HG03354 (cell line): Measurements from ENCODE around the gene ILKAP.
"Not testable (repeated sequence)": the region's sequence is repeated elsewhere in the genome, so short reads cannot be mapped to it uniquely, and the experiment has no call there.

Source experiments
- ATAC-seq: cut with Tn5 transposase; IDR thresholded peaks from one replicate; pipeline ENCODE4 v1.9.1; 2021; ENCODE audit warnings: mild to moderate bottlenecking; ENCODE audit not compliant: unreplicated experiment, poor library complexity, severe bottlenecking

ILKAP gene

DNA sequence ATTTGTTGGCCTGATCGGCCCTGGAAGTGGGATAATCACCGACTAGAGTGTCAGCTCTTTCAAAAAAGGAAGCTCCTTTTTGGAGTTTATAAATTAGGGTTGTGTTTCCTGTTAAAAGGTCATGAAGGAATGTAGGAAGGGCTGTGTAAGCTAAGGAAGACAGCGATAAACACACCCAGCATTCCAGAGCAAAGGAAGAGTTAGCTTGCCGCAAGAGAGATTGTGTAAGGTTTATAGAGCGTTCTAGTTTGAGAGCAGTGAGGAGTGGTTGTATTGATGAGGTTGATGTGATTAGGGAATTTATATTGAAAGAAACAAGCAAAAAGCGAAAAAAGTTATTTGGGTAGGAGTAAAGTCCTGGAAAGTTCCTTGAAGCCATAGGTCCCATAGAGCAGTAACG, 3.5 kb upstream of the ILKAP start:
- ATAC-seq: no peak

DNA sequence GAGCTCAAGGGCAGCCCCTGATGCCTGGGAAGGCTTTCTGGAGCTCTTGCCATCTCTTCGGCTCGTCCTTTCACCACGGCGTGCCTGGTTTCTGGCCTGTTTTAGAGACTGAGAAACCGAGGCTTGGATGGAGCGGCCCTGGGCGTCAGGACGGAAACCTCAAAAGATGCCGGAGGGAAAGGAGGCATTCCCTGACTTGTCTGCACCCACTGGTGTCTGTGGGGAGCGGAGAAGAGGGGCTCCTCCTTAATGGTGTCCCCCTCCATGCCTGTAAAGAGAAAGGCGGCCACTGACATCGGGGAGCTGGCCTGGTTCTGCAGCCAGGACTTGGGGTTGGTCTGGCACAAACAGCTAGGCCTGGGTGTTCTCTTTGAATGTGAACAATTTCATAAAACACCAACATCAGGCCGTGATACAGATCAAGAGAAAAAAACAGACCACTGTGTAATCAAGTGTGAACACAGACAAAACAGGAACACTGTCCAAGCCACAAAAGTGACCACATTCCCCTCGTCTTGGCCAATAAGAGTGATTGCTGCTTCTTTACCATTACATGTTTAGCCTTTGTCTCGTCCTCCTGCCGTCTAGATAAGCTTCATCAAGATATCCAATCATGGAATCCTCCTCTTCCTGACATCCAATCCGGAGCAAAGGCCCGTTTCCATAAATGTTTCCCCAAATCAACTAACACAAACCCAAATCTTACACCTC, 633 bp upstream of the ILKAP start:
- peak; percentile 22 for ATAC-seq

DNA sequence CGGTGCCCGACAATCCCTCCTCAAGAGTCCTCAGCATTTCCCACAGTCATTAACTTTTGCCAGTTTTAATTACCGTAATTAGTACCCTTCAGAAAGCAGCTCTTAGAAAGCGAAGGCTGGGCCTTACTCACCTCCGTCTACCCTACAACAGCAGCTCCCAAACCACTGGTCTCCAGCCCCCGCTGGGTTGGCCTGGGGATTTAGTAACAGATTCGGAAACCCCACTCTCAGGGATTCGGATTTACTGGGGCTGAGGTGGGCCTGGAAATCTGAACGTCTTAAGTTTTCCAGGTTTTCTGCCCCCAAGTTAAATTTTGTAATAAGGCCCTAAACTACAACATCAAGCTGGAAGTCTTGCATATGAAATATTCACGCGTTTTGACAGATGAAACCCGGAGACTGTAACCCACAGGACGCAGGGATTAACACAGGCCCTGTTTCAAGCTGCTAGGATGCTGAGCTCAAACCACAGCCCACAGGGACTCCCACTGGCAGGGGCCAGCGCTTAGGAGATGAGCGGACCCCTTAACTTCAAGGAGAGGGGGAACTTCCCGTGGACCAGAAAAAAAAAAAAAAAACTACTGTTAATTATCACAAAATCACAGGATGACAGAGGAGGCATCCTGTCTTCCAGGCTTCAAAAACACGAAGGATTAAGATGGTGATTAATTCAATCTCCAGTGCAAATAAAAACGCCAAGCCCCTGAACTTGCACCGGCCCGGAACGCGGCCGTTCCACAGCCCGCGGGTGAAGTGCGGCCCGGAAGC, 985 bp downstream of the ILKAP start:
- ATAC-seq: no peak

DNA sequence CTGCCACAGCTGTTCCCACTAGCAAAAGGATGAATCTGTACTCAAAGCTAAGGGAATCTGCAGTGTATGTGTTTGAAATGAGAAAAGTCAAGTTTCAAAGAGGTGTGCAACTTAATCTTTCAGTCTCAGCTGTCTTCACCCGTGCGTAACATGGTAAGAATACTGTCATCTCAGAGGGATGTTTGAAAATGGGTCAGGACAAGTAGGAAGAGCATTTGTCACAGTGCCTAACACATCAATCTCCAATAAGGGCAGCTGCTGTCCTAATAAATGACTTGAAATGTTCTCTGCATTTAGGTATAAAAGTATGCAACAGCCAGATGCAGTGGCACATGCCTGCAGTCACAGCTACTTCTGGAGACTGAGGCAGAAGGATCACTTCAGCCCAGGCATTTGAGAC, 13.1 kb downstream of the ILKAP start:
- no peak for ATAC-seq

DNA sequence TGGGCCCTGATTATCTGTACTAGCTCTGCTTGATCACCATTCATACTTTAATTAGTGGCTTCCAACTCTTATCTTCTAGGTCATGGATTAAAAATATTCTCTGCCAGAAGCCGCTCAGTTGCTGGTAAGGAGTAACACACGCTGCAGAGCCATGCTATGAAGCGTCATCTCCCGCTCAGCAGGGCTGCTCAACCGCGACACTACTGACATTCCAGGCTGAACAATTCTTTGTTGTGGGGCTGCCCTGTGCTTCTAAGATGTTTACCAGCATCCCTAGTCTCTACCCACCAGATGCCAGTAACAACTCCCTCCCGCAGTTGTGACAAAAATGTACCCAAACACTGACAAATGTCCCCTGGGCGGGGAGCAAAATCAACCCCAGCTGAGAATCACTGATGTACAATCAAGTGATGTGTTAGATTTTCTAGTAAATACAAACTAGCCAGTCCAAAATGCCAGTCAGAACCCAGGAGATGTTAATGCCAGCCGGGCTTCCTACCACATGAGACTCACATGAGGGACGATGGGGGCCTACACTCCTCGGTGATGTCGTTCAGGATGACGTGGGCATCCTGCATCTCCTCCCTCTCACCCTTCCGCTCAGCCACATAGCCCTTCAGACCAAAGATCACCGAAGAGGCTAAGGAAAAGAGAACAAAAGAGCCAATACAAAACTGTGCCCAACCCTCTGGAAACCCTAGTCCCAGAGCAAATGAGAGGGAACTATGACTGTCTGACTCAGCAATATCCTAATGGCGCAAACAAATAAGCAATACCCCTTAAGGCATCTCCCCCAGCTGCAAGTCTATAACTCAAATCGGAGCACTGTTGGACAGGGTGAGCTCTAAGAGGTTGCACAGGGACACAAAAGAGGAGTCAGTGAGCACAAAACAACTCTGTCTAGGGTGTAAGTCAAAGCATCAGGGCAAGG, 15.6 kb downstream of the ILKAP start:
- no peak for ATAC-seq

DNA sequence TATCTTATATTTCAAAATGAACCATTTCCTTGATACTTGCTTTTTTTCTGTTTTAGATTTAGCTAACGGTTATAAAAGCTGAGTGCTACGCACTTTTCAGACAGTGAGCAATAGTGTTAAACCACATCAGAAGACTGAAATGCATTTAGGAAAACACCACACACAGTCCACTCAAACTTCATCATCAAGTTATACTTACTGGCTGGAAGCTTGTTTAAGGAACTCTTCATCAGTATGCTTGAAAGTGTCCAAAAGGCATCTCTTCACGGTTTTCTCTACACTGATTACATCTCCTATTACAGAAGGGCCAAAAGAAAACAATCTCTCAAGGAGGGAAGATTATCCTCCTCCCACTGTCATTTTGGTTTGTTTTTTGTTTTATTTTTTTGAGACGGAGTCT, 19.7 kb downstream of the ILKAP start:
- ATAC-seq: no peak

DNA sequence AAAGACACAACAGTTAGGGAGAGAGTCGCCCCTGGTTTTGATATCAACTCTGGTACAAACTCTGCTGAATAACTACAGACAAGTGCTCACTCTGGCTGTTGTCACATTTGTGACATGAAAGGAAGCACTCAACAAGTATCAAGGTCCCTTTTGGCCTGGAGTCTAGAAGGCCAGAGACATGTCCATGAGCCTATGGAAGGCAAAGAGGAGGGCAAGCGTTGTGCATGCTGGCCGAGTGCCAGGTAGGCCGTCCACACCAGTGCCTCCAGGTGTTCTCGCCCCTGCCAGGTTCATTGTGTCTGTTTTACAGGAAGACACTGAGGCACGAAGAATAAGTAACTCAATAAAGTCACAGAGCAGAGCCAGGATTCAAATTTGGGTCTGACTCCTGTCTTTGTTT, 21.1 kb downstream of the ILKAP start:
- no peak for ATAC-seq

DNA sequence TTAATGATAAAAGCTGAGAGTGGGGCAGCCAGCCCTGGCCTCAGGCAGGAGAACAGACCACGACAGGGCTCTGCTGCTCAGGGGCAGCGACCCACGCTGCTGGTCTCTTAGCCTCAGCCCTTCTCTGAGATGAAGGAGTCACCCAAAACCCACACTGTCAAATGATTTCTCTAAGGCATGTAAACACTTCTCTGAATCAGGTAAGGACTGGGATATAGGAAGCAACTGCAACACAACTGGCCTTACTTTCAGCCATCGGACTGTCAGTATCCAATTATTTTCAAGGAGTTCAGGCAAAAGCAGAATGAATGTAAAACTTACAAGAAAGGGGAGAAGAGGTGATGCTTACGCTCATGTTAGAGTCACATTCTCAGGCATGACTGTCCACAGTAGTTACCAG, 22.9 kb downstream of the ILKAP start:
- ATAC-seq: no peak

DNA sequence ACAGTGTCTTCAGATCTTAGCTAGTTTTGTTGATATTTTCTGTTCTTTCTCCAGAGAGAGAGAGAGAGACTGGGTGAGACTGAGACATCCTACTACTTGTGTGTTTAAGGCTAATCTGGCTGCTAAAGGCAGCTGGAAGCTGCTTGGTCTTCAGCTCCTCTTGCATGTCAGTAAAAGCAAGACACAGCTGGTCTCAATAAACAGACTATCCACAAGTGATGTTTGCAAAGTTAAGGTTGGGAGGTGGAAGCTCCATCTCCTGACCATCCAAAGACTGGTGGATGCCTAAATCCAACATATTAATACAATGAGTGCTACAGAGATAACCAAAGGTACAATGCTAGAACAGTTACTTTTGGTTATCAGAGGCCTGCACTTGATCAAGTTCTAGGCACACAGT, 26.9 kb downstream of the ILKAP start:
- no peak for ATAC-seq

DNA sequence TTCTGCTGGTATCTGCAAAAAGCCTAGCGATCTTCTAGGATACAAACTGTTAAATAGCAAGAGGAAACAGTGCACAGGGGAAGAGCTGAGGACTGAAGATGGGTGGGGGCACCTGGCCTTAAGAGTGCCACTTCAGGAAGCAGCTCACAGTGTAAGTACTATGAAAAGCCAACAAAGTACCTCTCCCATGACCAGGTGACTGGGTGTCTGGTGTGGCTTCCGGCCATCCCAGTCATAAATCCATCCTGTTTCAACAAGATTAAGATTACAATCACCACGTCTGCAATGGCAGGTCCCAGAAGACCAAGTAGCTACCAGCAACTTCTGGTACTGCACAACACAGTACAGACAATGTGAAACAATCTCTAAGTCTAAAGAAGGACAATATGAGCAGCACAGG, 28.8 kb downstream of the ILKAP start:
- ATAC-seq: no peak

DNA sequence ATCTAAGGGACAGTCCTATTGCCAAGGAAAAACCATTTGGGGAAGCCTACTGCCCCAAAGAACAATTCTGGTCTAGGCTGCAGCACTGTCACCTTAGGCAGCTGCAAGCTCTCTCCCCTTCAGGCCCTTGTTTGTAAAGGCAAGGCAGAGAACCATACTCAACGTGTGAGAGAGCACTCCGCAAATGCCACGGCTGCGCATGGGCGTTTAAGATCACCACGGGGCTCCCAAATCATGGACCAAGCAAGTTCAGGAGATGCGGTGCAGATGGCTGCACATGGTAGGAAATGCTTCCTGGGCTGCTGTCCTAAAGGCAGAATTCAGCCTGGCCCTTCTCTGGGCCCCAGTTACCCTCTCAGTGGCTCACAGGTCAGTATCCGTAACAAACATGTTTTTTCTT, 29.2 kb downstream of the ILKAP start:
- no peak for ATAC-seq

DNA sequence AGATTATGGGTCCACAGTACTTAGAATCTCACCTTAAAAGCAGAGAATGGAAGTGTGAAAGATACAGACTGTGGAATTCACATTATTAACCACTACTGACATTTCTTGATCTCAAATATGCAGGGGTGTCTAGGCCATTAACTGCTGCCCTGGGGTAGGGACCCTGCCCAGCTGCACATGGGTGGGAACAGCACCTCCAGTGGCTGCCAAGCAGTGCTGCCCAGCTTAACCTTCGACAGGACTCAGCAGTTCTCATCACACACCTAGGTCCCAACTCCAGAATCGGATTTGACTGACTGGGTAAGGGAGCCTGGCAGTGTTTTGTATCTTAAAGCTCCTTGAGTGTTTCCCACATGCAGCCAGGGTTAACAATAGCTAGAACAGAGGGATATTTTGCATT, 29.8 kb downstream of the ILKAP start:
- ATAC-seq: no peak

DNA sequence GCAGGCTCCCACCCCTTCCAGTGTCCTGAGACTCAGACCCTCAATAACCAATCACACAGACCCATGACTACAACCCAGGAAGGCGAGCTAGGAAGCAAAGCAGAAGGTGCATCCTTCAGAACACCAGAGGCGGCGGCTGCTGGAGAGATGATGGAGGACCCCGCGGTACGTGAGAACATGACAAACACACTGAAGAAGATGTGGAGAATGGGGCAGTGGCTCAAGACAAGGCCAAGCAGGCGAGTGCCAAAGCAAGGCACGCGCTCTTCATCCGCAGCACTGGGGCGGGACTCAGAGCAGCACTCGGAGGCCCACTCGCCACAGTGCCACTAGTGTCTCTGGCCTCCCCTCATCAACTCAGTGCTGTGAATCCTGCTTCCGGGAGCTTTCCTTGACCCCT, 31.1 kb downstream of the ILKAP start:
- ATAC-seq: no peak

DNA sequence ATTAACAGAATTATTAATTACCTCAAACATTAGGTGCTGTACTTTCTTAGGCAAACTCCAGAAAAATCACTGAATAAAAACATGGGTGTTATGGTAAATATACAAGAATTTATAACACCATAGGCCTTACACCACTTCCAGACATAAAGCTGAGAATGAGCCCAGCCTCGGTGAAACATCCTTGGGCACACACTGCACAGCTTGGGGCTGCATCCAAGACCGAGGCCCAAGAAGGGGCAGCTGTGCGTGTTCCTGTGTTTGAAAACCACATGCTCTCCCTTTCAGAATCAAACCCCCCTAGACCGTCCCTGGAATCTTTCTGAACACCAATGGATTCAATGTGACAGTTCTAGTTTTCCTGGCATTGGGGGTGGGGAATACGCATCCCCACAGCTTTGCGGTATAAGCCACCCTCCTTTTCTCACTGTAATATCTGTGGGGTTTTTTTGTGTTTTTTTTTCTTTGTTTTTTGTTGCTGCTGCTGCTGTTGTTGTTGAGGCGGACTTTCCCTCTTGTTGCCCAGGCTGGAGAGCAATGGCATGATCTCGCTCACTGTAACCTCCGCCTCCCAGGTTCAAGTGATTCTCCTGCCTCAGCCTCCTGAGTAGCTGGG, 31.8 kb downstream of the ILKAP start:
- no peak for ATAC-seq

DNA sequence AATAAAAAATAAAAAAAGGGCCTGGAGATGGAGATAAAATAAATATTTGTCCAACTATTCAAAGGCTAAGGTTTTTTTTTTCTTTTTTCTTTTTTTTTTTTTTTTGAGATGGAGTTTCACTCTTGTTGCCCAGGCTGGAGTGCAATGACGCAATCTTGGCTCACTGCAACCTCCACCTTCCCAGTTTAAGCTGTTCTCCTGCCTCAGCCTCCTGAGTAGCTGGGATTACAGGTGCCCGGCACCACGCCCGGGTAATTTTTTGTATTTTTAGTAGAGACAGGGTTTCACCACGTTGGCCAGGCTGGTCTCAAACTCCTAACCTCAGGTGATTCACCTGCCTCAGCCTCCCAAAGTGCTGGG, 32.4 kb downstream of the ILKAP start:
- not testable (repeated sequence) for ATAC-seq

DNA sequence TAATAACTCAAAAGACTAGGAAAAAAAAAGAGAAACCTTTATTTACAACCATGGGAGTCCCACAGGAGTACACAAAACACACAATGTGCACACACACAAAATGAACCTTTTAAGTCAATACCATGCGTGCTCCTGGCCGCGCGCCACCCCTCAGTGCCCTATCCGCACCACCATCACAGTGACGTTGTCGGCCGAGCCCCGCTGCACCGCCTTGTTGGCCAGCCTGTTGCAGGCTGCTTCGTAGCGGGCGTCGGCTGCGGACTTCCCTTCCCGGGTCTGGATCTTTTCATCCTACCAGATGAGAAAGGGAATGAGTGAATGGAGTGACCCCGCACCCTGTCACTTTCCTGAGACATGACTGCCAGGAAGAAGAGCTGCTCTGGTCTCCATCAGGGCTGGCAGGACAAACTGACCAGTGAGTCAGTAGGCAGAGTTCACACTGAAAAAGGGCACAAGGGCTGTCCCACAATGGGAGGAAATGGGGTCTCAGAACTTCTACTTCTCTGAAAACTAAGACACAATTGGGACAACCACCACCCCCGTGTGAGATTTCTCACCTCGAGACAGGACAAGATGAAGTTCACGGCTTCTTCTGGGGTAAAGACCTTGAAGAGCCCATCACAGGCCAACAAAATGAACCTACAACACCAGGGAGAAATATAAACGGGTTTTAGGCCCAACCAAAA, 33.0 kb downstream of the ILKAP start:
- no peak for ATAC-seq

DNA sequence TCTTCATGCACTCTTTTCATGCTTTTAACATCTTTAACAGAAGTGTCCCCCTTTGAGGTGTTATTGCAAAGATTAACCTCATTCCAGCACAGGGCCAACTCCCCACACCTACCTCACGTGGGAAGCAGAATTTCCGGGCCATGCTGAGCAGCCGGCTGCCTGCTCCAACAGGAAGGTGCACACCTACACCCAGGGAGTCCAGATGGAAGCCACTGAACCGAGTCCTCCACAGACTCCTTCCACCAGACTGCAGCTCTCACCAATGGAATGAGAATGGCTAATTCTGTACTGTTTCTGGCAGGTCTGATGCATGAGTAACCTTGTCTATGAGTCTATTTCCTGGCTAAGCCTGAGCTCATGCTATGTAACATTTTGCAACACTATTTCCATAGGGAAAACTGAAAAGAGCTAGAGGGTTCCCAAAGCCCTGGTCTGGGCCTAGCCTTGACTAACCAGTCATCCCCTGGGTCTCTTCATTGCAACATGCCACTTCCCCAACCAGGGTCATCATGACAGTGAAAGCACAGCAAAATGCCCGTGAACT, 33.7 kb downstream of the ILKAP start:
- no peak for ATAC-seq

DNA sequence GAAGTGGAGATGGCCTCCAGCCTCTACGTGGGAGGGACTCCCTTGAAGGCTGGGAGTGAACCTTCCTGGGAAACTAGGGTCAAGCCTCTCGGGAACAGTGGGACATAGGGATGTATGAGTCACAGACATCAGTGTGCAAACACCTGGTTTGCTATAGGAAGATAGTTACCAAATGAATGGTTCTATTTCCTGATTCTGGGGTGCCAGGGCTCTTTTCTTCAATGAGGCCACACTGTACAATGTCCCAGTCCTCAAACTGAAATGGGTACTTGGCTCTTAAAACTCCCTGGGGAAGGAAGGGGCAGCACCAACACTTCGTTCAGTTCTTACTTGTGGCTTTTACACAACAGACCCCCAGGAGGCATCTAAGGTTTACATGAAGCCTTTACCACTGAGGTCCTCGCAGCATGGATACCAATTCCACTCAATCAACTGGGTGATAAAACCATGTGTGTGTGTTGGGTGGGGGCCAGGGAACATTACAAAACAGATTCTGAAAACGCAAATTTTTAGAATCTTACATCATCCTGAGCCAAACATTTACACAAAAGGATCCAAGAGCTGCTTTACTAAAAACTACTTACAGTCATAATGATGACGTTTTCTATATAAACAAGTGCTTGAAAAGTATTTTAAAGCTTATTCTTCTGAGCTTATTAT, 34.3 kb downstream of the ILKAP start:
- no peak for ATAC-seq
